PC-3 (cell line): ENCODE measurements around the gene PREX1. TPM values are rescaled to one million over a fixed set of nuclear protein-coding genes. Genes with fewer than 3 reads are reported as not detected.

Experiments
- ATAC-seq: fragments of 200-7000 bp; cut with Tn5 transposase; 2 replicates; pipeline ENCODE4 v1.9.1; 2020; ENCODE audit warnings: mild to moderate bottlenecking, moderate library complexity
- BruUV-seq: library from RNA; stranded (reverse); fragments of 400-500 nt; replicated peaks from 2 replicates; lab custom pipeline; 2021; lab: Mats Ljungman, UMichigan
- CTCF ChIA-PET: fragments of 300-600 bp; sonication (Branson Sonifier 250); formaldehyde crosslinking; loops from one replicate; lab custom pipeline; 2022; ENCODE audit warnings: antibody characterized with exemption; lab: Charles Lee
- POLR2A ChIA-PET: fragments of 300-600 bp; sonication (Branson Sonifier 250); formaldehyde crosslinking; loops from one replicate; lab custom pipeline; 2022; ENCODE audit warnings: antibody characterized with exemption; ENCODE audit not compliant: unreplicated experiment; lab: Charles Lee
- DNase-seq: peaks from one replicate; pipeline ENCODE4 v3.0.0-alpha.2; 2015
- H2AFZ ChIP-seq: fragments of 300-600 bp; sonication (generic); 2 replicates; pipeline ENCODE4 v1.6.0; 2016; ENCODE audit warnings: antibody characterized with exemption, low read length
- H3F3A ChIP-seq: fragments of 300-600 bp; sonication (generic); one replicate; pipeline ENCODE4 v1.6.0; 2017; ENCODE audit warnings: antibody characterized with exemption, low read length, control low read depth, mild to moderate bottlenecking; ENCODE audit not compliant: unreplicated experiment
- H3K27ac ChIP-seq: fragments of 300-600 bp; sonication (generic); 2 replicates; pipeline ENCODE4 v1.5.1; 2016; ENCODE audit warnings: mild to moderate bottlenecking, low read length
- H3K27me3 ChIP-seq: fragments of 300-600 bp; sonication (generic); 2 replicates; pipeline ENCODE4 v1.6.1; 2016; ENCODE audit warnings: low read length, mixed read lengths
- H3K36me3 ChIP-seq: fragments of 300-600 bp; sonication (generic); 2 replicates; pipeline ENCODE4 v1.6.1; 2016; ENCODE audit warnings: low read depth, mixed run types, low read length, mixed read lengths
- H3K4me1 ChIP-seq: fragments of 300-600 bp; sonication (generic); 2 replicates; pipeline ENCODE4 v1.5.1; 2016; ENCODE audit warnings: low read length; ENCODE audit not compliant: insufficient read depth
- H3K4me2 ChIP-seq: fragments of 300-600 bp; sonication (generic); 2 replicates; pipeline ENCODE4 v1.6.0; 2016; ENCODE audit warnings: low read length
- H3K4me3 ChIP-seq: fragments of 300-600 bp; sonication (generic); 2 replicates; pipeline ENCODE4 v1.5.1; 2016; ENCODE audit warnings: mild to moderate bottlenecking, low read length, mixed read lengths
- H3K79me2 ChIP-seq: fragments of 300-600 bp; sonication (generic); 2 replicates; pipeline ENCODE4 v1.6.1; 2017; ENCODE audit warnings: low read length, mixed read lengths
- H3K9ac ChIP-seq: fragments of 300-600 bp; sonication (generic); 2 replicates; pipeline ENCODE4 v1.6.0; 2016; ENCODE audit warnings: mild to moderate bottlenecking, low read length
- H3K9me2 ChIP-seq: fragments of 300-600 bp; sonication (generic); replicated peaks from 2 replicates; pipeline ENCODE4 v1.6.1; 2016; ENCODE audit warnings: mixed run types, low read length, mixed read lengths
- H3K9me3 ChIP-seq: fragments of 300-600 bp; sonication (generic); 2 replicates; pipeline ENCODE4 v1.6.1; 2016; ENCODE audit warnings: low read length, mixed read lengths
- H4K20me1 ChIP-seq: fragments of 300-600 bp; sonication (generic); 2 replicates; pipeline ENCODE4 v1.6.1; 2016; ENCODE audit warnings: low read length, mixed read lengths
- EZH2 ChIP-seq: fragments of 300-600 bp; sonication (generic); IDR thresholded peaks from one replicate; pipeline ENCODE4 v1.6.1; 2017; ENCODE audit warnings: antibody characterized with exemption, mild to moderate bottlenecking, low read length; ENCODE audit not compliant: unreplicated experiment
- EZH2phosphoT487 ChIP-seq: fragments of 300-600 bp; sonication (generic); IDR thresholded peaks from 2 replicates; pipeline ENCODE4 v1.6.1; 2018; ENCODE audit warnings: mild to moderate bottlenecking, antibody characterized with exemption, low read length, borderline replicate concordance
- intact Hi-C: fragments of 100-400 bp; cut with micrococcal nuclease; formaldehyde crosslinking; loops from 2 replicates; pipeline ENCODE4 v1.9.0; 2023
- total RNA-seq: library from RNA; depleted of rRNA; stranded (reverse); fragments of >200 nt; gene quantifications from 2 replicates; pipeline ENCODE4 v1.2.3, GENCODE V29; 2014
- TF ChIP-seq, protein P1 (sequence below): fragments of 300-600 bp; sonication (generic); conservative IDR thresholded peaks from 2 replicates; pipeline ENCODE4 v1.5.1; 2017; ENCODE audit warnings: antibody characterized with exemption, low read depth, mild to moderate bottlenecking, low read length

The PREX1 gene
- total RNA-seq, 1 experiment from 2014 or later, result 22.1 TPM

DNA sequence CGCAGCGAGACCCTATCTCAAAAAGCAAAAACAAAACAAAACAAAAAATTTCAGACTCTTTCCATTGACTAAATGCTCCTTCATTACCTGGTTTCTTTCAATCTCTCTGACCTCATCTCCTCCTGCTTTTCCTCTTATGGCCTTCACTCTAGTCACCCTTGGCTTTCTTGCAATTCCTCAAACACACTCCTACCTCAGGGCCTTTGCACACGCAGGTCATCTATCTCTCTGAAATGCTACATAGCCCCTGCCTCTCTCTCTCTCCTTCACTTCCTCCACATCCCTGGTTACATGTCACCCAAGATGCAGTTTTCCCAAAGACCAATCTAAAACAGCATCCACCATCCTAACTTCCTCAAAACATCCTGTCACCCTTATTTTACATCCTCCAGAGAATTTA is 96.8 kb downstream of the PREX1 start:
- ATAC-seq (no peak), DNase-seq (no peak)
- intact Hi-C loops, result no loop called here
- Histone ChIP-seq H3K4me1 (no peaks in the 10 kb centered on the region), H3F3A (no peaks in the 10 kb centered on the region), H4K20me1 (no peaks in the 10 kb centered on the region), H3K9ac (no peak overlapping the region), H3K9me3 (no peaks in the 10 kb centered on the region), H3K27me3 (no peaks in the 10 kb centered on the region), H2AFZ (no peak overlapping the region), H3K36me3 (no peaks in the 10 kb centered on the region), H3K4me3 (no peak overlapping the region), H3K9me2 (no peaks in the 10 kb centered on the region), H3K79me2 (no peaks in the 10 kb centered on the region), H3K27ac (no peak overlapping the region), H3K4me2 (no peak overlapping the region)
- no TSS peak for BruUV-seq
- TF ChIP-seq EZH2phosphoT487 (no peak), EZH2 (no peak)
- TF ChIP-seq, protein P1, sequence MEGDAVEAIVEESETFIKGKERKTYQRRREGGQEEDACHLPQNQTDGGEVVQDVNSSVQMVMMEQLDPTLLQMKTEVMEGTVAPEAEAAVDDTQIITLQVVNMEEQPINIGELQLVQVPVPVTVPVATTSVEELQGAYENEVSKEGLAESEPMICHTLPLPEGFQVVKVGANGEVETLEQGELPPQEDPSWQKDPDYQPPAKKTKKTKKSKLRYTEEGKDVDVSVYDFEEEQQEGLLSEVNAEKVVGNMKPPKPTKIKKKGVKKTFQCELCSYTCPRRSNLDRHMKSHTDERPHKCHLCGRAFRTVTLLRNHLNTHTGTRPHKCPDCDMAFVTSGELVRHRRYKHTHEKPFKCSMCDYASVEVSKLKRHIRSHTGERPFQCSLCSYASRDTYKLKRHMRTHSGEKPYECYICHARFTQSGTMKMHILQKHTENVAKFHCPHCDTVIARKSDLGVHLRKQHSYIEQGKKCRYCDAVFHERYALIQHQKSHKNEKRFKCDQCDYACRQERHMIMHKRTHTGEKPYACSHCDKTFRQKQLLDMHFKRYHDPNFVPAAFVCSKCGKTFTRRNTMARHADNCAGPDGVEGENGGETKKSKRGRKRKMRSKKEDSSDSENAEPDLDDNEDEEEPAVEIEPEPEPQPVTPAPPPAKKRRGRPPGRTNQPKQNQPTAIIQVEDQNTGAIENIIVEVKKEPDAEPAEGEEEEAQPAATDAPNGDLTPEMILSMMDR, result no peak
- ChIA-PET CTCF (no interaction called here), POLR2A (no interaction called here)

DNA sequence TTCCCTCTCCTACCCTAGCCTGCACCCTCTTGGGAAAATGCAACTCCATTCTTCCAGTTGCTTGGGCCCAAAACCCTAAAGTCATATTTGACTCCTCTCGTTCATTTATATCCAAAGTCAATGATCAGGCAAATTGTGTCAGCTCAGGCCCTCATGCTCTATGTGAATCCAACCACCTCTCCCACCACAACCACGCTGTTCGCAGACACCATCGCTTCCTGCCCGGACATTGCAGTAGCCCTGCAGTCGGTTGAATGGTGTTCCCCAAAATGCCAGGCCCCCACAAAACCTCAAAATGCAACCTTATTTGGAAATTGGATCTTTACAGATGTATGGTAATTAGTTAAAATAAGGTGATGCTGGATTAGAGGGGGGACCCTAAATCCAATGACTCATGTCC is 98.3 kb downstream of the PREX1 start:
- Histone ChIP-seq H3K9me3 (no peaks in the 10 kb centered on the region), H2AFZ (no peak overlapping the region), H3K9ac (no peak overlapping the region), H3K27ac (no peak overlapping the region), H3F3A (no peaks in the 10 kb centered on the region), H3K4me3 (no peak overlapping the region), H3K36me3 (no peaks in the 10 kb centered on the region), H3K4me2 (no peak overlapping the region), H3K27me3 (no peaks in the 10 kb centered on the region), H3K79me2 (no peaks in the 10 kb centered on the region), H3K9me2 (no peaks in the 10 kb centered on the region), H4K20me1 (no peaks in the 10 kb centered on the region), H3K4me1 (no peaks in the 10 kb centered on the region)
- no peak for ATAC-seq
- intact Hi-C loops, result no loop called here
- ChIA-PET POLR2A (no interaction called here), CTCF (no interaction called here)
- no peak for DNase-seq
- no TSS peak for BruUV-seq
- TF ChIP-seq EZH2 (no peak), EZH2phosphoT487 (no peak)
- TF ChIP-seq, protein P1, result no peak

DNA sequence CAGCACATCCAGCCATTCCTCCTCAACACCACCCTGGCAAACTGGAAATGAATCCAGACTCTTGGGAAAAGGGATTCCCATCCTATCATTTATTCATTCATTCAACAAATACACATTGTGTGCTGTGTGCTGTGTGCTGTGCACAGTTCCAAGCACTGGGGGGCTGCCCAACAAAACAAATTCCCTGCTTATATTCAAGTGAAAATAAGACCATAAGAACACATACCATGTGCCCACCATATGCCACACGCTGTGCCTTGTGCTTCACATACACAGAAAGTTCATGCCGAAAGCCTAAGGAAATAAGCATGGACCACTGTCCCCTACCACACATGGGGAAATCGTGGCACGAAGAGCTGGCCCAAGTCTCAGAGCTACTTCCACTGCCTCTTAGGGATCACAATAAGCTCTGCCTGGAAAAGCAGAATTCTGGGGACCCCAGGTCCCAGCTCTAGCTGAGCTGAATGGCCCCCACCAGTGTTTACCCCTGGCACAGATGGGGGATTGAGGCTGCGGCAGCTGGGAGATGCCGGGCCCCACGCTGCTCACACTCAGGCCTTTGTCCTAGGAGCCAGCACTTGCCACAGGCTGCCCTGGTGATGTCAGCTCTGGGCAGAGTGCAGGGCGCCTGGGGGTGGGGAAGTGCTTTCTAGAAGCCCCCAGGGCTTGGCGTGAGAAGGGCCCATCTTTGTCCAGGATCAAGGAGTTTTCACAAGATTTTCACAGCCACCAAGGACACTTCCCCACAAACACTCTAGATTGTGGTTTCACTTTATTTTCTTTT is 99.6 kb downstream of the PREX1 start:
- no peak for TF ChIP-seq EZH2
- TF ChIP-seq, protein P1, result peak; percentile 11; the same call in 1 of the 2 replicates
- ChIA-PET CTCF (no interaction called here), POLR2A (interaction anchor here (0.7 kb wide), 1 partner anchor 70 kb away, joined by 3 read pairs; no protein-coding TSS in a partner anchor)
- Histone ChIP-seq H3F3A (no peaks in the 10 kb centered on the region), H3K9ac (no peak overlapping the region), H4K20me1 (no peaks in the 10 kb centered on the region), H3K27ac (no peak overlapping the region), H3K4me1 (no peaks in the 10 kb centered on the region), H3K9me3 (no peaks in the 10 kb centered on the region), H3K4me2 (no peak overlapping the region), H2AFZ (no peak overlapping the region), H3K79me2 (no peaks in the 10 kb centered on the region), H3K27me3 (no peaks in the 10 kb centered on the region), H3K4me3 (no peak overlapping the region), H3K36me3 (no peaks in the 10 kb centered on the region), H3K9me2 (no peaks in the 10 kb centered on the region)
- no TSS peak for BruUV-seq
- DNase-seq (no peak), ATAC-seq (no peak)
- intact Hi-C loops, result no loop called here
